HG03558 (cell line): ENCODE measurements around the gene PTPRT.

ENCODE experiments used
- ATAC-seq: cut with Tn5 transposase; IDR thresholded peaks from one replicate; pipeline ENCODE4 v1.9.1; 2021; ENCODE audit warnings: moderate number of reproducible peaks; ENCODE audit not compliant: unreplicated experiment; ENCODE audit errors: extremely low read depth

The PTPRT gene

GRCh38 chr20:42688576-42688975 is 501.1 kb downstream of the PTPRT start:
- no peak for ATAC-seq

GRCh38 chr20:42686057-42686456 is 503.6 kb downstream of the PTPRT start:
- no peak for ATAC-seq

GRCh38 chr20:42678895-42679294 is 510.8 kb downstream of the PTPRT start:
- ATAC-seq: no peak

- no peak for ATAC-seq
These were observed 533.6 kb downstream of the PTPRT start for GRCh38 chr20:42656130-42656529.

- ATAC-seq: no peak
These were observed 537.4 kb downstream of the PTPRT start for GRCh38 chr20:42652266-42652665.

- ATAC-seq: no peak
These were observed 539.4 kb downstream of the PTPRT start for GRCh38 chr20:42650191-42650746.

- no peak for ATAC-seq
These were observed 540.0 kb downstream of the PTPRT start for GRCh38 chr20:42649748-42650147.

GRCh38 chr20:42646250-42646649 is 543.5 kb downstream of the PTPRT start:
- no peak for ATAC-seq

- no peak for ATAC-seq
These were observed 547.8 kb downstream of the PTPRT start for GRCh38 chr20:42641886-42642285.

DNA sequence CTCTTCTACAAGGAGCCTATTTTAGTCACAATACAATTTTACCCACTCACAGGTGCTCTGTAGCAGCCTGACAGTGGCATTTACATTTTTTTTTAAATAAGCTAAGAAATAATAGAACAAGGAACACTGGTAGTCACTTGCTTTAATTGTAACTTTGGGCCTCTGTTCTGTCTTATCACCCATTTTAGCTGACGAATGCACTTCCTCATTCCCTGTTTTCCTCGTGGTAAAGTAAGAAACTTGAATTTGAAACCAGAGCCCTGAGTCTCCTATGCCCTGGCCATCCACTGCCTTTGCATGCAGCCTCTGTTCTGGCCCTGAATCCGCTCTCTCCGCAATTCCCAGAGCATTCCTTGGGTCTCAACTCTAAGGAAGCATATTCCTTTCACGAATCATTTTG is 550.6 kb downstream of the PTPRT start:
- ATAC-seq: no peak

- ATAC-seq: no peak
These were observed 553.9 kb downstream of the PTPRT start for GRCh38 chr20:42635699-42636411.

DNA sequence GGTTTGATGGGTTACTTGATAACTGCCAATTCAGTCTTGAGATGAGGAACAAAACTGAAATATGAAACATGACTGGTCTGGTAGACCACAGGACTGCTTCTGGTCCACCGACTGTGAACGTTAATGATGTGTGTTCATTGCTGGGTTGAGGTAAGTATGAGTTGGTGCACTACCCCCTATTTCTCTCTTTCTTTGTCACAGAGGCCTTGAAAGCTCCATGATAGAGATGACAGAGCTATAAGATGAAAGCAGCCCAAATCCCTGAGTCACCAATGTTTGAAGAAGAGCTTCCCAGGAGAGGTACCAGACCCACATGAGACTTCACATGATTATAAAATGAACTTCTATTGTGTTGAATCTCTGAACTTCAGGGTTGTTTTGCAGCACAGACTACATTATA is 555.5 kb downstream of the PTPRT start:
- ATAC-seq: no peak

GRCh38 chr20:42628683-42629082 is 561.0 kb downstream of the PTPRT start:
- ATAC-seq: no peak

GRCh38 chr20:42613076-42613475 is 576.6 kb downstream of the PTPRT start:
- no peak for ATAC-seq

GRCh38 chr20:42611889-42612837 is 577.5 kb downstream of the PTPRT start:
- no peak for ATAC-seq

DNA sequence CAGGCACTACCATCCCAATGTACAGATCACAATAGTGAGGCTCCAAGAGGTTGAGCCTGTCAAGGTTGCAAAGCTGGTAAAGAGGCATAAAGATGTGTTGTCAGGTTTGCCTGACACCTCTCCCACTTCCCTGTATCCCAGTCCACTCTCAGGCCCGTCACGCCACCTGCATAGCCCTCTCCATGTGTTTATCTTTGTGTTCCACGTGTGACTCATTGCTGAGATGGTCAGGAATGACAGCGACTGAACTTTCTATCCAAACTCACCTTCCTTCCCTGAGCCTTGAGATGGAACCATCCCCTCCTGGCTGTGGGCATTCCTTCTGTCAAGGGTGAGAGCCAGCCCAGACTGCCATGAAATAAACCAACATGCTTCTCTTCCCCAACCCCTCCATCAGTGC is 578.3 kb downstream of the PTPRT start:
- no peak for ATAC-seq

DNA sequence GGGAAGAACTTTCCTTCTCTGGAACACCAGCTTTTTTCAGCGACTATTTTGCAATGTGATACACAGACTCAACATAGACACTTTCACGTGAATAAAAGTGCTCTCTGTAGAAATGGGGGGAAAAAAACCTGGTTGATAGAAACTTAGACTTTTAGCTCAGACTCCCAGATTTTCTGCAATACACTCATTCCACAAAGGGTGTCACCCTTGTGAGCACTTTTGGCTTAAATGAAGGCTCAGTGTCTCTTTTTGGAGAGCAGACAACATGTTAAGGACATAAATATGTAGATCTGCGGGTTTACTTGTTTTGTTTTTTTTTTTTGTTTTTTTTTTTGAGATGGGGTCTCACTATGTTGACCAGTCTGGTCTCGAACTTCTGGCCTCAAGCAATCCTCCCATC is 579.6 kb downstream of the PTPRT start:
- no peak for ATAC-seq

DNA sequence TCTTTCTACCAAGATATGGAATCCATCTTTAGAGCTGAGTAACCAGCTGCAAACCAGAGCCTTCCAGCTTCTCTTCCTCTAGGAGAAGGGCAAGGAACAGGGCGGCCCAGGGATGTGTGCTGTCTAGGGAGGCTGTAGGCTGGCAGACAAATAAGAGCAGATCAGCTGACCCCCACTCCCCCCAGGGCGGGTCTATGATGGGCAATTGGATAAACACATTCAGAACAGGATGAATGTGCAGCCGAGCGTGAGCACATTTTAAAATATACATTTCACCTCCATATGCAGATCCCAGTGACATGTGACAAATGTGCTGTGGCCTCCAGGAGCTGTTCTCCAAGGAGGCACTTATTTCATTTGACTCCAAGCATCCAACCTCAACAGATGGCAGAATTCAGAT is 580.1 kb downstream of the PTPRT start:
- no peak for ATAC-seq

DNA sequence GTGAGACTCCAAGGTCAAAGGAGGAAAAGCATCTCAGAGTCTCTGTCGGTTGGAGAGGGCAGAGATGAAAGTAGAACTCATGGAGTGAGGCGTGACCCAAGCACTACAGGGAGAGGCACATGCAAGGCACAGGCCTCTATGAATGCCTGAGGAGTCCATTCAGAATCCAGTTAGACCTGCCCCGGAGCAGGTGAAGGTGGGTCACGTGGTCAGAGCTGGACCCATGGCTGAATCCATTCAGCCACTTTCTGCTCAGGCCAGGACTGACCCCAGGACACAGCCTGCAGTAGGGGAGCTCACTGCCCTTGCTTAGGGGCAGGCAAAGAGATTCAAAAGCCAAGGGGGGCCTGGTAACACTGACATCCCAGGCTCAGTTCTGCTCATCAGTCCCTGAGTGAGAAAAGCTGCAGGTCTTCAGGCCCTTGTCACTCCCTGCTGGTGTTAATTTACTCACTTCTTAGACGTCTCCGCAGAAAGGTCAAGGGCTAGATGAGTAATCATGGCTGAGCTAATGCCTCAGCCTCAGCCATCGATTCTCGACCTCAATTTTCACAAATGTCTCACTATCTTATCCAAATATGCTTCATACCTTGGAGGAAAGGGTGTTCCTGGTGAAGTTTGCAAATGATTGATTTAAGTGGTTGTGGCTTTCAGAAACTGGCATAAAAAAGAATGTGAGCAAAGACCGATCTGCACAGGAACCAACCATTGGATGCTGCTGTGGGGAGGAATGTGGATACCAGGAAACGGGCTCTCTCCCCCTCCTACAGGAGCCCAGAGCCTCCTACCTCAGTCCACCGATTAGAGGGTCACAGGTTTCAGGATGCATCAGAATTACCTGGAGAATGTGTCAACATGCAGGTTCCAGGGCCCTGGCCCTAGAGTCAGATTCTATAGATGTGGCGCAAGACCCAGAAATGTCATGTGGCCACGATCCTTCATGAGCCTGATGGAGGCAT is 584.4 kb downstream of the PTPRT start:
- ATAC-seq: no peak

GRCh38 chr20:42603655-42604054 is 586.1 kb downstream of the PTPRT start:
- ATAC-seq: no peak
